Right cardiac atrium (tissue), 5 donors: ENCODE results near the gene HSPB9. TPM values are rescaled to one million over a fixed set of nuclear protein-coding genes. Genes with fewer than 3 reads are reported as not detected.
"Not testable (repeated sequence)": the region's sequence is repeated elsewhere in the genome, so short reads cannot be mapped to it uniquely, and the experiment has no call there.

Experiments used
- ATAC-seq, 2 donors: fragments of 200-7000 bp; cut with Tn5 transposase; one replicate each; pipeline versions ENCODE4 v1.8.0 to v1.9.1; 2020; ENCODE audit warnings: moderate library complexity in 2 of 2, mild to moderate bottlenecking in 1 of 2
- DNase-seq, 3 donors: peaks; one replicate each; pipeline ENCODE4 v3.0.0-alpha.2; 2020
- H3K27ac ChIP-seq: one replicate; pipeline ENCODE4 v1.5.1; 2013; ENCODE audit warnings: mild to moderate bottlenecking, low read length, control low read depth, moderate library complexity
- H3K27me3 ChIP-seq: one replicate; pipeline ENCODE4 v1.6.1; 2013; ENCODE audit not compliant: control insufficient read depth, insufficient read depth
- H3K4me1 ChIP-seq: one replicate; pipeline ENCODE4 v1.6.1; 2013; ENCODE audit warnings: low read length; ENCODE audit not compliant: control insufficient read depth, insufficient read depth
- H3K4me3 ChIP-seq: one replicate; pipeline ENCODE4 v1.5.1; 2013; ENCODE audit warnings: low read length, control low read depth
- H3K9me3 ChIP-seq: one replicate; pipeline ENCODE4 v1.6.1; 2013; ENCODE audit warnings: low read length; ENCODE audit not compliant: control insufficient read depth
- WGBS: extraction: QIAGEN DNeasy Blood & Tissue Kit; methylation state at CpG from one replicate; pipeline ENCODE4 v1.1.7; 2013; 5-methylcytosine and 5-hydroxymethylcytosine counted together
- intact Hi-C, 4 donors: fragments of 100-400 bp; cut with DNase I; formaldehyde crosslinking; loops; one replicate each; pipeline versions ENCODE4 v1.11.0 to v1.14.0; 2022 to 2023
- polyA plus RNA-seq: library from polyadenylated mRNA; stranded (reverse); fragments of 200-250 nt; gene quantifications from one replicate; pipeline ENCODE4 v1.2.3, GENCODE V29; 2013
- total RNA-seq, 4 donors: library from RNA; stranded (reverse); fragmentation: NEBNext Ultra II Directional; extraction: Animal tissue kit (Norgen Biotek cat#: 25700); gene quantifications; one replicate each; pipeline ENCODE4 v1.2.1, GENCODE V29; 2021
- donor health status: healthy with polysubstance abuse.
- donor health status: DM: no; HTN: yes; CAD: no.
- donor health status: DM: no; HTN: no; CAD: no.
- donor health status: DM: no; HTN: yes; CAD: no; lungs with severe emphysema.
- donor health status: DM: yes; HTN: yes; CAD: no.

The HSPB9 gene
- total and polyA plus RNA-seq, 5 donors, result 0.18 to 0.21 (median 0.20) TPM; not detected in 1

GRCh38 chr17:42135664-42136653, 13.4 kb downstream of the HSPB9 start:
- peak; percentile 87 to 88 for ATAC-seq
- intact Hi-C loops, result no loop called here
- Histone ChIP-seq H3K4me3 (no peak overlapping the region), H3K9me3 (no peaks in the 10 kb centered on the region), H3K4me1 (peaks cover 34% of the 10 kb centered on the region), H3K27me3 (no peaks in the 10 kb centered on the region), H3K27ac (peak overlapping the region; percentile 87)
- WGBS, result 49% methylated on average over 15 of the region's 15 CpGs
- DNase-seq, result peak; percentile 63 to 85 (median 83)

GRCh38 chr17:42136654-42137051, 14.0 kb downstream of the HSPB9 start:
- 84% methylated on average over 3 of the region's 3 CpGs for WGBS
- intact Hi-C loops, result no loop called here
- DNase-seq, result no peak
- Histone ChIP-seq H3K27ac (peak overlapping the region; percentile 87), H3K9me3 (no peaks in the 10 kb centered on the region), H3K4me3 (no peak overlapping the region), H3K4me1 (peaks cover 31% of the 10 kb centered on the region), H3K27me3 (no peaks in the 10 kb centered on the region)
- no peak for ATAC-seq

- WGBS, result 69% methylated on average over 7 of the region's 7 CpGs
- Histone ChIP-seq H3K4me3 (no peak overlapping the region), H3K4me1 (peaks cover 23% of the 10 kb centered on the region), H3K9me3 (no peaks in the 10 kb centered on the region), H3K27me3 (no peaks in the 10 kb centered on the region), H3K27ac (peak overlapping the region; percentile 13)
- ATAC-seq (peak in 1 of 2 donors; percentile 8), DNase-seq (no peak)
- intact Hi-C loops, result no loop called here
Observed at GRCh38 chr17:42138749-42139492, 16.3 kb downstream of the HSPB9 start.

GRCh38 chr17:42140690-42141089, 18.1 kb downstream of the HSPB9 start:
- DNase-seq, intact Hi-C loops, H3K27ac ChIP-seq, ATAC-seq, H3K9me3 ChIP-seq, H3K27me3 ChIP-seq, H3K4me3 ChIP-seq: not testable (repeated sequence)
- WGBS, result 97% methylated on average over 7 of the region's 7 CpGs
- H3K4me1 ChIP-seq, result peaks cover 23% of the 10 kb centered on the region

- no peak for DNase-seq
- 72% methylated on average over 8 of the region's 8 CpGs for WGBS
- no peak overlapping the region for H3K27ac ChIP-seq
Observed at GRCh38 chr17:42141382-42141781, 18.8 kb downstream of the HSPB9 start.

GRCh38 chr17:42142371-42142896, 19.8 kb downstream of the HSPB9 start:
- no peak overlapping the region for H3K4me3 ChIP-seq
- H3K9me3 ChIP-seq, result no peaks in the 10 kb centered on the region
- H3K4me1 ChIP-seq, result peaks cover 17% of the 10 kb centered on the region
- ATAC-seq, result peak; percentile 62 to 71
- DNase-seq, result no peak
- no peaks in the 10 kb centered on the region for H3K27me3 ChIP-seq
- 43% methylated on average over 7 of the region's 7 CpGs for WGBS
- peak overlapping the region; percentile 31 for H3K27ac ChIP-seq
- intact Hi-C loops, result no loop called here

More at GRCh38 chr17:42141382-42141781, 18.8 kb downstream of the HSPB9 start:
- peak; percentile 6 to 17 for ATAC-seq
- H3K27me3 ChIP-seq, result no peaks in the 10 kb centered on the region
- H3K4me3 ChIP-seq, result no peak overlapping the region
- peaks cover 20% of the 10 kb centered on the region for H3K4me1 ChIP-seq
- no peaks in the 10 kb centered on the region for H3K9me3 ChIP-seq
- intact Hi-C loops, result no loop called here

- H3K4me3 ChIP-seq, H3K27me3 ChIP-seq, H3K9me3 ChIP-seq, H3K27ac ChIP-seq, ATAC-seq, intact Hi-C loops, DNase-seq: not testable (repeated sequence)
- H3K4me1 ChIP-seq, result peaks cover 17% of the 10 kb centered on the region
- 86% methylated on average over 4 of the region's 4 CpGs for WGBS
Observed at GRCh38 chr17:42143138-42143537, 20.5 kb downstream of the HSPB9 start.

- ATAC-seq (no peak), DNase-seq (peak in 1 of 3 donors; percentile 32)
- H3K4me1 ChIP-seq, result peaks cover 4% of the 10 kb centered on the region
- WGBS, result 87% methylated on average over 13 of the region's 13 CpGs
- H3K27me3 ChIP-seq, result no peaks in the 10 kb centered on the region
- H3K9me3 ChIP-seq, result no peaks in the 10 kb centered on the region
- no peak overlapping the region for H3K27ac ChIP-seq
- H3K4me3 ChIP-seq, result no peak overlapping the region
- intact Hi-C loops, result no loop called here
Observed at GRCh38 chr17:42146911-42147607, 24.5 kb downstream of the HSPB9 start.

- H3K9me3 ChIP-seq, result no peaks in the 10 kb centered on the region
- peak overlapping the region; percentile 89 for H3K4me3 ChIP-seq
- H3K4me1 ChIP-seq, result peaks cover 8% of the 10 kb centered on the region
- peak in 1 of 3 donors; percentile 38 for DNase-seq
- H3K27ac ChIP-seq, result peak overlapping the region; percentile 61
- H3K27me3 ChIP-seq, result no peaks in the 10 kb centered on the region
- ATAC-seq, result peak in 1 of 2 donors; percentile 2
- WGBS, result 5% methylated on average over 15 of the region's 15 CpGs
- intact Hi-C loops, result no loop called here
Observed at GRCh38 chr17:42153919-42154742, 31.5 kb downstream of the HSPB9 start.

- Histone ChIP-seq H3K4me1 (peaks cover 8% of the 10 kb centered on the region), H3K4me3 (peak overlapping the region; percentile 44), H3K9me3 (no peaks in the 10 kb centered on the region), H3K27me3 (no peaks in the 10 kb centered on the region), H3K27ac (no peak overlapping the region)
- no peak for ATAC-seq
- intact Hi-C loops, result no loop called here
- no peak for DNase-seq
- 30% methylated on average over 17 of the region's 17 CpGs for WGBS
Observed at GRCh38 chr17:42155614-42156045, 33.0 kb downstream of the HSPB9 start.
